ENCODE measurements around the gene DDX54.
A peak's percentile ranks its signal among the peaks of the same experiment; 100 is the strongest.

DDX54 gene

GRCh38 chr12:113189361-113189760, 4.1 kb upstream of the DDX54 start:
- TF ChIP-seq ZNF274 (IDR thresholded peaks at IDR 0.05; ENCODE audit: low read depth, low read length): no peak
- H3K4me3 ChIP-seq (ENCODE audit: low read length): no peak overlapping the region

- TF ChIP-seq ZNF274 (IDR thresholded peaks at IDR 0.05; ENCODE audit: low read depth, low read length): no peak
- H3K4me3 ChIP-seq (ENCODE audit: low read length): peak overlapping the region; percentile 74; the same call in 1 of the 2 replicates
Observed at GRCh38 chr12:113186666-113187325, 1.5 kb upstream of the DDX54 start.

- TF ChIP-seq ZNF274 (IDR thresholded peaks at IDR 0.05; ENCODE audit: low read depth, low read length): no peak
- peak overlapping the region; percentile 74 for H3K4me3 ChIP-seq (ENCODE audit: low read length)
Observed at GRCh38 chr12:113186033-113186365, 721 bp upstream of the DDX54 start.

GRCh38 chr12:113184900-113185179, 438 bp downstream of the DDX54 start:
- H3K4me3 ChIP-seq (ENCODE audit: low read length): peak overlapping the region; percentile 74
- TF ChIP-seq ZNF274 (IDR thresholded peaks at IDR 0.05; ENCODE audit: low read depth, low read length): no peak

- H3K4me3 ChIP-seq (ENCODE audit: low read length): peak overlapping the region; percentile 74
- no peak for TF ChIP-seq ZNF274 (IDR thresholded peaks at IDR 0.05; ENCODE audit: low read depth, low read length)
Observed at GRCh38 chr12:113184098-113184899, 979 bp downstream of the DDX54 start.

- no peak for TF ChIP-seq ZNF274 (IDR thresholded peaks at IDR 0.05; ENCODE audit: low read depth, low read length)
- no peak overlapping the region; the same call in 1 of the 2 replicates for H3K4me3 ChIP-seq (ENCODE audit: low read length)
Observed at GRCh38 chr12:113183030-113183589, 2.2 kb downstream of the DDX54 start.

GRCh38 chr12:113181975-113182374, 3.3 kb downstream of the DDX54 start:
- H3K4me3 ChIP-seq (ENCODE audit: low read length): no peak overlapping the region
- no peak for TF ChIP-seq ZNF274 (IDR thresholded peaks at IDR 0.05; ENCODE audit: low read depth, low read length)

- no peak for TF ChIP-seq ZNF274 (IDR thresholded peaks at IDR 0.05; ENCODE audit: low read depth, low read length)
- H3K4me3 ChIP-seq (ENCODE audit: low read length): no peak overlapping the region
Observed at GRCh38 chr12:113180333-113180732, 4.9 kb downstream of the DDX54 start.

GRCh38 chr12:113179023-113179422, 6.3 kb downstream of the DDX54 start:
- H3K4me3 ChIP-seq (ENCODE audit: low read length): no peak overlapping the region
- TF ChIP-seq ZNF274 (IDR thresholded peaks at IDR 0.05; ENCODE audit: low read depth, low read length): no peak

GRCh38 chr12:113174461-113175384, 10.6 kb downstream of the DDX54 start:
- H3K4me3 ChIP-seq (ENCODE audit: low read length): no peak overlapping the region
- TF ChIP-seq ZNF274 (IDR thresholded peaks at IDR 0.05; ENCODE audit: low read depth, low read length): no peak

- H3K4me3 ChIP-seq (ENCODE audit: low read length): no peak overlapping the region; the same call in 1 of the 2 replicates
- TF ChIP-seq ZNF274 (IDR thresholded peaks at IDR 0.05; ENCODE audit: low read depth, low read length): no peak
Observed at GRCh38 chr12:113173081-113173698, 12.1 kb downstream of the DDX54 start.

GRCh38 chr12:113172185-113172584, 13.1 kb downstream of the DDX54 start:
- TF ChIP-seq ZNF274 (IDR thresholded peaks at IDR 0.05; ENCODE audit: low read depth, low read length): no peak
- H3K4me3 ChIP-seq (ENCODE audit: low read length): no peak overlapping the region

- TF ChIP-seq ZNF274 (IDR thresholded peaks at IDR 0.05; ENCODE audit: low read depth, low read length): no peak
- H3K4me3 ChIP-seq (ENCODE audit: low read length): no peak overlapping the region
Observed at GRCh38 chr12:113171543-113171942, 13.7 kb downstream of the DDX54 start.

- no peak for TF ChIP-seq ZNF274 (IDR thresholded peaks at IDR 0.05; ENCODE audit: low read depth, low read length)
- no peak overlapping the region for H3K4me3 ChIP-seq (ENCODE audit: low read length)
Observed at GRCh38 chr12:113170926-113171325, 14.4 kb downstream of the DDX54 start.
